ENCODE results near the gene FRG2B.
"Not testable (repeated sequence)": the region's sequence is repeated elsewhere in the genome, so short reads cannot be mapped to it uniquely, and the experiment has no call there.

FRG2B gene

GRCh38 chr10:133592716-133593115, 33.9 kb downstream of the FRG2B start:
- DNase-seq = peak; percentile 43

GRCh38 chr10:133590970-133591359, 35.6 kb downstream of the FRG2B start:
- no peak for DNase-seq

GRCh38 chr10:133590226-133590969, 36.2 kb downstream of the FRG2B start:
- no peak for DNase-seq

- not testable (repeated sequence) for DNase-seq
Measured at GRCh38 chr10:133577037-133577436, 49.6 kb downstream of the FRG2B start.

All from NCI-H1105 treated with DMSO at 0.1 percent for 48 hours (cell line).